Stimulated activated CD8-positive, alpha-beta memory T cell treated with anti-CD3 and anti-CD28 coated beads, Interleukin-4, amount 100 ng/mL, for 4 hours (primary cell): ENCODE results near the gene SLC25A17.

Source experiments
- DNase-seq, 2 donors: peaks; one replicate each; pipeline ENCODE4 v3.0.0-alpha.2; 2020; ENCODE audit warnings: low read depth in 2 of 2, low spot score in 1 of 2

SLC25A17 gene

GRCh38 chr22:40758390-40758789 is 60.8 kb downstream of the SLC25A17 start:
- DNase-seq: no peak

DNA sequence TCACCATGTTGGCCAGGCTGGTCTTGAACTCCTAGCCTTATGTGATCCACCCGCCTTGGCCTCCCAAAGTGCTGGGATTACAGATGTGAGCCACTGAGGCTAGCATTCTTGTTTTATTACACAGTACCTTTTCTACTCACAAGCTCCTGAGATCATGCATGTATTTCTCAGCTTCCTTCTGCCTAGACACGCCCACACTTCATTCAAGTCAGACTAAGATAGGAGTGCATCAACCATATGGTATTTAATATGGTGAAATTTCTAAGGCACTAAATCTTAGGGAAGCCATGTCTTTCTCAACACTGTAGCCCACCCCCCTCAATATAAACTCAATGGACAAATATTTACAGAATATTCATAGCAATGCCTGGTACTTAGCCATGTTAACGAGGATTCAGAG is 62.1 kb downstream of the SLC25A17 start:
- no peak for DNase-seq

DNA sequence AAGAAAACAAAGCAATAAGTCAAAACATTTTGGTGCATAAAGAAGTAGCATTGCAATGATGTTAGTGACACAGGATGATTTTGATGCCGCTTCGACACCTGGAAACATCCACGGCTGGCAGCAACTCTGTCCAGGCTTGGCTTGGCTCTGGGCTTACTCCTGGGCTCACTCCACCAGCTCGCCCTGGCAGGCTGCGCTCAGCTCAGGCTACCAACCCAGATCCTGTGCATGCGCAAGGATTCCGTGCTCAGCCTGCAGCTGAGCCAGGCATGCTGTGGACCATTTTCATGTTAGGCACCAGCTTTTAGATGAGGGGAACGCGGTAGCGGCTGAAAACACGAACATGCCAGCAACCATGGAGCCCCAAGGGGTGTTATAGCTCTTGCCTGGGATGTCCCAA is 66.0 kb downstream of the SLC25A17 start:
- DNase-seq: no peak

DNA sequence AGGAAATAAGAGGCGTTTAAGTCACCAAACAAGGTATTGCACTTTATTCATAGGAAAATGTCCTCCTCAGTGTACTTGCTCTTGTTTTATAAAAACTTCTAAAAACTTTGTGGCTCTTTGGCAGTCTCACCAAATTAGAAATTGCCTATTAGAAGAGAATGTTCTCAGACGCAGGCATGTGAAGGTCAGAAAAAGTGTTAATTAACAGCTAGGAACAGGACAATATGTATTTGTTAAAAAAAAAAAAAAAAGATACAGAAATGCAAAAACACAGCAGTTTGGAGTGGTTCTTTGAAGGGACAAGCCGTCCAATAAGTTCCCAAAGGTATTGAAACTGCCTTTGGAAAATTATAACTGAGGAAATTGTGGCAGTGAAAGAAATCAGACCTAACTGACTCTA is 67.9 kb downstream of the SLC25A17 start:
- no peak for DNase-seq

DNA sequence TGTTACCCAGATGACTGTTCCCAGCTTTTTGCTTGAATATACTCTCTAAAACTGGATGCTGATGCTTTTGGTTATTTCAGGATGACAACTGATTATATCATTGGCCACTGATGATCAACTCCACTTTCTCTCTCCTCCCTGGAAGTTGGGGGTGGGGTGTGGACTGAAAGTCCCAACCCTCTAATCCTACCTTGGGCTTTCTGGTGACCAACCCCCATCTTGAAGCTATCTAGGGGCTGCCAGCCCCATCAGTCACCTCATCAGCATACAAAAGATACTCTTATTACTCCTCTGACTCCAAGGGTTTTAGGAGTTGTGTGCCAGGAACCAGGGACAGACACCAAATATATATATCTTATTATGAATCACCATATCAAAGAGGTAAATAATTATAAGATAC is 69.3 kb downstream of the SLC25A17 start:
- no peak for DNase-seq

- DNase-seq: no peak
These were observed 70.5 kb downstream of the SLC25A17 start for GRCh38 chr22:40748388-40749355.

- DNase-seq: no peak
These were observed 71.8 kb downstream of the SLC25A17 start for GRCh38 chr22:40747361-40747760.

GRCh38 chr22:40746428-40747220 is 72.5 kb downstream of the SLC25A17 start:
- no peak for DNase-seq

DNA sequence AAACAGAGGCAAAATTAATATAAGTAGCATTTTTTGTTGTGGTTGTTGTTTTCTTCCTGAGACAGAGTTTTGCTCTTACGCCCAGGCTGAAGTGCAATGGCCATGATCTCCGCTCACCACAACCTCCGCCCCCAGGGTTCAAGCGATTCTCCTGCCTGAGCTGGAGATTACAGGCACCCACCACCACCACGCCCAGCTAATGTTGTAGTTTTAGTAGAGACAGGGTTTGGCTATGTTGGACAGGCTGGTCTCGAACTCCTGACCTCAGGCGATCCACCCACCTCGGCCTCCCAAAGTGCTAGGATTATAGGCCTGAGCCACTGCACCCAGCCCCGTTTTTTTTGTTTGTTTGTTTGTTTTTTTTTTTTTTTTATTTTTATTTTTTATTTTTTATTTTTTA is 75.4 kb downstream of the SLC25A17 start:
- DNase-seq: no peak

DNA sequence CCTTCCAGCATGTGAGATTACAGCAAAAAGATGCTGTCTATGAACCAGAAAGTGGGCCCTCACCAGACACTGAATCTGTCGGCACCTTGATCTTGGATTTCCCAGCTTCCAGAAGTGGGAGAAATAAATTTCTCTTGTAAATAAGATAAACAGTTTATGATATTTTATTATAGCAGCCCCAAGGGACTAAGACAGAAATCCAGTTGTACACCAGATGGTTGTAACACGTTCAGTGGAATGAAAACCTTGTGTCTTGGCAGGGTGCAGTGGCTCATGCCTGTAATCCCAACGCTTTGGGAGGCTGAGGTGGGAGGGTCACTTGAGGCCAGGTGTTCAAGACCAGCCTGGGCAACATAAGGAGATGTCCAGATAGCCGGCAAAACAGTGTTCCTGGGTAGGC is 78.0 kb downstream of the SLC25A17 start:
- no peak for DNase-seq

DNA sequence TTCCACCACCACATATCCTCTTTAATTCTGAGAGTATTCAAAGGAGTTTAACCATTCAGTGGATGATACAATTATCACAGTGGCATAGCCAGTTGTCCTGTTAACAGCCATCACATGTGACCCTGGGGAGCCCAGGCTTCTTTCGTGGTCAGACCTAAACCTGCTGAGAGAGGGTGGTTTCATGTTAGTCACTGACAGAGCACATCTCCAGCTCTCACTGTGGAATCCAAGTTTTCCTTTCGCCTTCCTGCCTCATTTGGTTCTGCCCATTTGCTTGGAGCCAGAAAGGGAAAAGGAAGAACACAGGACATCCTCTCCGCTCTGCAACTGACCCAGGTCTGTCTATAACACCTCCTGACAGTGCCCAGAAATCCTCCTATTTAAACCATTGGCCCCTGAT is 79.4 kb downstream of the SLC25A17 start:
- no peak for DNase-seq

DNA sequence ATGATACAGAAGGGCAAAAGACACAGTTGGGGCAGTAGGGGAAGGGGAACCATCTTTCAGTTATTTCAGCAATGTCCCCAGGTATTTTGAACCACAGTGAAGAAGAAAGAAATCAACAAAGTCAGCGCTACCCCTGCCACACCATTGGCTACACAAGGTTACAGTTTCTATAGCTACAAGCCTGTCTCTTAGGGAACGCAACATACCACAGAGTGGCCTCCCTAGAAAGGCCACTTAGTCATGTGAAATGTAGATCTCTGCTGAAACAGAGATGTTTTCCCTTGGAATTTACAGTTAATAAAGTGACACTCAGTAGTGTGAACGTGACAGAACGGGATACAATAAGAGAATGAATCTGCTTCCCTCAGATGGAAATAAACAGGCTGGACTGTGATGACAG is 85.2 kb downstream of the SLC25A17 start:
- no peak for DNase-seq

- DNase-seq: no peak
These were observed 86.2 kb downstream of the SLC25A17 start for GRCh38 chr22:40732999-40733292.

- no peak for DNase-seq
These were observed 89.9 kb downstream of the SLC25A17 start for GRCh38 chr22:40729284-40729683.

- peak; percentile 19 to 20 for DNase-seq
These were observed 90.4 kb downstream of the SLC25A17 start for GRCh38 chr22:40728731-40729189.

DNA sequence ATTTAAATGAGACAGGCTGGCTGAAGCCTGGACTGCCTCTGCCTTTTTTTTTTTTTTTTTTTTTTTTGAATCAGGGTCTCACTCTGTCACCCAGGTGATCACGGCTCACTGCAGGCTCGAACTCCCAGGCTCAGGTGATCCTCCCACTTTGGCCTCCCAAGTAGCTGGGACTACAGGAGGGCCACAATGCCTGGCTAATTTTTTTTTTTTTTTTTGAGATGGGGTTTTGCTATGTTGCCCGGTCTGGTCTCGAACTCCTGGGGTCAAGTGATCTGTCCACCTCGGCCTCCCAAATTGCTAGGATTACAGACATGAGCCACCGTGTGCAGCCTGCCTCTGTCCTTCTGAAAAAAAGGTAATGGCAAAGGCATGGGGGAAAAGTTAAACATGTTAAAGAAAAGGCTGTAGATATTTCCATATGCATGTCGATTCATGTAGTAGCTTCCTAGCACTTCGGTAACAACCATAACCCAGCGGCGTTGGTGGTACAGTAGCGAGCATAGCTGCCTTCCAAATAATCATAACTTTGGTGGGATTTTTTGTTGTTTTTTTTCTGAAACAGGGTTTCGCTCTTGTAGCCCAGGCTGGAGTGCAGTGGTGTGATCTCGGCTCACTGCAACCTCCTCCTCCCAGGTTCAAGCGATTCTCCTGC is 91.1 kb downstream of the SLC25A17 start:
- DNase-seq: no peak

GRCh38 chr22:40727070-40727963 is 91.8 kb downstream of the SLC25A17 start:
- no peak for DNase-seq

- no peak for DNase-seq
These were observed 92.6 kb downstream of the SLC25A17 start for GRCh38 chr22:40726514-40726913.

DNA sequence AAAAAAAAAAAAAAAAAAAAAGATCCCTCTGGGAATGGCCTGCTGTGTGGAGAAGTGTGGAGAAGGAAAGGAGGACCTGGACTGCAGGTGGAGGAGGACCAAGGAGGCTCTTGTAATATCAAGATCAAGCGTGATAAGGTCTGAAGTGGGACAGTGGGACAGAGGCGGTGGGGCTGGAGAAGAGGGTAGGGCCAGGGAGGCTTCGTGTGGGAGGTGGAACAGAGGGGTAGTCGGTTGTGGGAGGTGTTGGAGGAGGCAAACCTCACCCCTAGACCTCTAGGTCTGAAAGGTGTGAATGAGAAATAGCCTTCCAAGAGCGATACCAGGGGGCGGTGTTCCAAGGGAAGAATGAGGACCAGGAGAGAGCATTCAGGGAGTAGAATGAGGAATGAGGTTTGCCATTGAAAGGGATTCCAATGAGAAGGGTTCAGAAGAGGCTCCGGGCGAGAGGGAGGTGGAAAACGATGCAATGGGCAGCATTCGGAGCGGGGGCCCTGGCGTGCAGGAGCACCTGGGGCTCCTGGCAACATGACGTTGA is 95.7 kb downstream of the SLC25A17 start:
- DNase-seq: no peak

DNA sequence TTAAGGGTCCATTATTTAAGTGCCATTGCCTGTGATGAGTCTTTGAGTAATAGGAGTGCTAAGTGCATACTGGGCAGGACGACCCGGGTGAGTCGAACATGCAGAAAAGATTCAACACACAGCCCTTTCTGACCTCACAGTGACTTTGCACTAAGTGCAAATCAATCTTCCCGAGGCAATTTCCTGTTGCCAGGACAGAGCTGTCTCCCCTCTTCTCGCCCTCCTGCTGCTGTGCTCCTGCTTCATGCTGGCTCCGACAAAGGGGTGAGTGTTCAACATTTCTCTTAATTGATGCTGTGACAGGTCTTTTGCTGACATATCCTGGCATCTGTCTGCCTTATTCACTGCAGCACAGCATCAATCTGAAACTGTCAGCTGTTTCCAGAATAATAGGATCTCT is 97.9 kb downstream of the SLC25A17 start:
- DNase-seq: no peak
